Left lung (tissue), 10 donors: ENCODE results near the gene FAN1. TPM values are rescaled to one million over a fixed set of nuclear protein-coding genes. Genes with fewer than 3 reads are reported as not detected.

ENCODE experiments used
- ATAC-seq: fragments of 200-7000 bp; cut with Tn5 transposase; one replicate; pipeline ENCODE4 v1.9.1; 2020; ENCODE audit warnings: moderate library complexity
- DNase-seq, 4 donors: peaks; one replicate each; pipeline ENCODE4 v3.0.0-alpha.2; 2013 to 2020
- H3K27ac ChIP-seq, 2 donors: fragments of 200-600 bp; sonication (generic) in 1 of 2; one replicate each; pipeline versions ENCODE4 v1.5.0 to v1.8.0; 2020 to 2021
- H3K27me3 ChIP-seq, 2 donors: fragments of 200-600 bp; sonication (generic) in 1 of 2; one replicate each; pipeline versions ENCODE4 v1.5.0 to v1.8.0; 2020 to 2021
- H3K36me3 ChIP-seq, 2 donors: fragments of 200-600 bp; sonication (generic) in 1 of 2; one replicate each; pipeline versions ENCODE4 v1.5.0 to v1.8.0; 2020 to 2021
- H3K4me1 ChIP-seq, 2 donors: fragments of 200-600 bp; one replicate each; pipeline ENCODE4 v1.8.0; 2021
- H3K4me3 ChIP-seq, 2 donors: fragments of 200-600 bp; sonication (generic) in 1 of 2; one replicate each; pipeline versions ENCODE4 v1.5.0 to v1.8.0; 2020 to 2021; ENCODE audit warnings: mild to moderate bottlenecking in 1 of 2
- H3K9me3 ChIP-seq, 2 donors: fragments of 200-600 bp; sonication (generic) in 1 of 2; one replicate each; pipeline versions ENCODE4 v1.5.0 to v1.8.0; 2020 to 2021
- intact Hi-C, 2 donors: fragments of 100-400 bp; cut with DNase I; formaldehyde crosslinking; loops; one replicate each; pipeline versions ENCODE4 v1.11.2 to v1.14.2; 2022
- polyA plus RNA-seq, 6 donors: library from polyadenylated mRNA; unstranded; fragments of 120-200 nt; gene quantifications; one replicate each; pipeline ENCODE4 v1.2.1, GENCODE V29; 2013; ENCODE audit not compliant: insufficient read length in 6 of 6
- total RNA-seq, 2 donors: library from RNA; stranded (reverse); fragmentation: NEBNext Ultra II Directional; extraction: Animal tissue kit (Norgen Biotek cat#: 25700); gene quantifications; one replicate each; pipeline ENCODE4 v1.2.1, GENCODE V29; 2021
- TF ChIP-seq, protein P1 (sequence below), 2 donors: fragments of 200-600 bp; sonication (generic) in 1 of 2; IDR thresholded peaks; one replicate each; pipeline versions ENCODE4 v1.5.0 to v1.8.0; 2021; ENCODE audit warnings: antibody characterized with exemption in 2 of 2
- donor health status: DM: no; HTN: yes; CAD: no.
- donor health status: DM: no; HTN: no; CAD: no.

FAN1 gene
- total and polyA plus RNA-seq, 8 donors = 17.1 to 33.6 (median 32.0) TPM

DNA sequence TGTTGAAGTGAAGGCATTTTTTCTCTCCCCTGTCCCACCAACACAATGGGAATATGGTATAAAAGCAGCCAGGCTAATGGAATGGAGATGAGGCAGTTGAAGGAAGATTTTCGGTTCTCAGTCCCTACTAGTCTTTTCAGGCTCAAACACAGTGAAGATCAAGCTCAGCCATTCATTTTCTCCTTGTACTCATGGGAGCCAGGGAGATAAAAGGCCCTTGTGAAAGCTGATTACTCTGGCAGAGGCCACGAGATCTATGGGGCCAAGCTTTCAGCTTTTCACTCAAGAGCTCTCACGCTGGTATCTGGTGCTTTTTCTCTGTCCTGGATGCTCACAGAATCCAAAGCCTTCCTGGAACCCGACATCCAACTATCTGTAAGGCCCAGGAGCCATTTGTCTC is 14.5 kb upstream of the FAN1 start:
- intact Hi-C loops = no loop called here
- H3K27ac ChIP-seq = no peak overlapping the region
- ATAC-seq (no peak), DNase-seq (no peak)
- H3K4me3 ChIP-seq = no peak overlapping the region
- H3K4me1 ChIP-seq = no peaks in the 10 kb centered on the region
- no peaks in the 10 kb centered on the region for H3K36me3 ChIP-seq
- H3K9me3 ChIP-seq = no peaks in the 10 kb centered on the region
- TF ChIP-seq, protein P1, sequence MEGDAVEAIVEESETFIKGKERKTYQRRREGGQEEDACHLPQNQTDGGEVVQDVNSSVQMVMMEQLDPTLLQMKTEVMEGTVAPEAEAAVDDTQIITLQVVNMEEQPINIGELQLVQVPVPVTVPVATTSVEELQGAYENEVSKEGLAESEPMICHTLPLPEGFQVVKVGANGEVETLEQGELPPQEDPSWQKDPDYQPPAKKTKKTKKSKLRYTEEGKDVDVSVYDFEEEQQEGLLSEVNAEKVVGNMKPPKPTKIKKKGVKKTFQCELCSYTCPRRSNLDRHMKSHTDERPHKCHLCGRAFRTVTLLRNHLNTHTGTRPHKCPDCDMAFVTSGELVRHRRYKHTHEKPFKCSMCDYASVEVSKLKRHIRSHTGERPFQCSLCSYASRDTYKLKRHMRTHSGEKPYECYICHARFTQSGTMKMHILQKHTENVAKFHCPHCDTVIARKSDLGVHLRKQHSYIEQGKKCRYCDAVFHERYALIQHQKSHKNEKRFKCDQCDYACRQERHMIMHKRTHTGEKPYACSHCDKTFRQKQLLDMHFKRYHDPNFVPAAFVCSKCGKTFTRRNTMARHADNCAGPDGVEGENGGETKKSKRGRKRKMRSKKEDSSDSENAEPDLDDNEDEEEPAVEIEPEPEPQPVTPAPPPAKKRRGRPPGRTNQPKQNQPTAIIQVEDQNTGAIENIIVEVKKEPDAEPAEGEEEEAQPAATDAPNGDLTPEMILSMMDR (IDR thresholded peaks at IDR 0.05) = no peak
- H3K27me3 ChIP-seq = no peaks in the 10 kb centered on the region

DNA sequence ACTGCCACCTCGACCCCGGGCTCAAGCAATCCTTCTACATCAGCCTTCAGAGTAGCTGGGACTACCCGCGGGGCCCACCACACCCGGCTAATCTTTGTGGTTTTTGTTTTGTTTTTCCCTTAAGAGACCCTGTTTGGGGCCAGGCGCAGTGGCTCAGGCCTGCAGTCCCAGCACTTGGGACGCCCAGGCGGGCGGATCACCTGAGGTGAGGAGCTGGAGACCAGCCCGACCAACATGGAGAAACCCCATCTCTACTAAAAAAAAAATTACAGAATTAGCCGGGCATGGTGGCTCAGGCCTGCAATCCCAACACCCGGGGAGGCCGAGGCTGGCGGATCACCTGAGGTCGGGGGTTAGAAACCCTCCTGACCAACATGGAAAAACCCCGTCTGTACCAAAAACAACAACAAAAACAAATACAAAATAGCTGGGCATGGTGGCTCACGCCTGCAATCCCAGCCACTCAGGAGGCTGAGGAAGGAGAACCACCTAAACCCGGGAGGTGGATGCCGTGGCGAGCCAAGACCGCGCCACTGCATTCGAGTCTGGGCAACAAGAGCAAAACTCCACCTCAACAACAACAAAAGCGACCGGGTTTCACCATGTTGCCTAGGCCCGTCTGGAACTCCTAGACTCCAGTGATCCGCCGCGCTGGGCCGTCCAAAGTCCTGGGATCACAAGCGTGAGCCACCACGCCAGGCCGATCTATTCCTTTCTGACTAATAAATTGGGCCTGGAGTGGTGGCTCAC is 8.1 kb upstream of the FAN1 start:
- H3K36me3 ChIP-seq = no peaks in the 10 kb centered on the region
- ATAC-seq (no peak), DNase-seq (peak in 1 of 4 donors; percentile 65)
- H3K4me3 ChIP-seq = no peak overlapping the region
- intact Hi-C loops = no loop called here
- no peaks in the 10 kb centered on the region for H3K27me3 ChIP-seq
- no peak overlapping the region for H3K27ac ChIP-seq
- TF ChIP-seq, protein P1 (IDR thresholded peaks at IDR 0.05) = no peak
- H3K9me3 ChIP-seq = no peaks in the 10 kb centered on the region
- H3K4me1 ChIP-seq = no peaks in the 10 kb centered on the region

DNA sequence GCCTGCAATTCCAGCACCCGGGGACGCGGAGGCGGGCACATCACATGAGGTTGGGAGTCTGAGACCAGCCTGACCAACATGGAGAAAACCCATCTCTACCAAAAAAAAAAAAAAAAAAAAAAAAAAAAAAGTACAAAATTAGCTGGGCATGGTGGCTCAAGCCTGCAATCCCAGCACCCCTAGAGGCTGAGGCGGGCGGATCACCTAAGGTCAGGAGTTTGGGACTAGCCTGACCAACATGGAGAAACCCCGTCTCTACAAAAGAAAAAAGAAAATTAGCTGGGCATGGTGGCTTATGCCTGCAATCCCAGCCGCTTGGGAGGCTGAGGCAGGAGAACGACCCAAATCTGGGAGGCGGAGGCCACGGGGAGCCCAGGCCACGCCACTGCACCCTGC is 7.5 kb upstream of the FAN1 start:
- Histone ChIP-seq H3K9me3 (no peaks in the 10 kb centered on the region), H3K4me1 (no peaks in the 10 kb centered on the region), H3K36me3 (no peaks in the 10 kb centered on the region), H3K4me3 (no peak overlapping the region), H3K27ac (no peak overlapping the region), H3K27me3 (no peaks in the 10 kb centered on the region)
- intact Hi-C loops = no loop called here
- TF ChIP-seq, protein P1 (IDR thresholded peaks at IDR 0.05) = no peak
- ATAC-seq (no peak), DNase-seq (no peak)

DNA sequence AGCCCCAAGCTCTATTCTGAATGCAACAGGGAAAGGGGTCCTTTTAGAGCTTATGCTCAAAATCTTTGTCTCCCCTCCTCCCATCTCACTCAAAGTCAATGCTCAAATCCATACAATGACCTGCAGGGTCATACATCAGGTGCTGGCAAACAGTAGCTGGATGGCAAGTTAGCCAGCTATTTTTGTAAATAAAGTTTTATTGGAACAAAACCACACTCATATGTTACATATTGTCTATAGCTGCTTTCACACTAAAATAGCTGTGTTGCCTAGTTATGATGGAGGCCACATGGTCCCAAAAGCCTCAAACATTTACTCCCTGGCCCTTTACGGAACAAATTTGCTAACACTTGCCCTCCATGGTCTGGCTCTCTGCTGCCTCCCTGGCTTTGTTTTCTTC is 1.8 kb upstream of the FAN1 start:
- no peak for ATAC-seq

DNA sequence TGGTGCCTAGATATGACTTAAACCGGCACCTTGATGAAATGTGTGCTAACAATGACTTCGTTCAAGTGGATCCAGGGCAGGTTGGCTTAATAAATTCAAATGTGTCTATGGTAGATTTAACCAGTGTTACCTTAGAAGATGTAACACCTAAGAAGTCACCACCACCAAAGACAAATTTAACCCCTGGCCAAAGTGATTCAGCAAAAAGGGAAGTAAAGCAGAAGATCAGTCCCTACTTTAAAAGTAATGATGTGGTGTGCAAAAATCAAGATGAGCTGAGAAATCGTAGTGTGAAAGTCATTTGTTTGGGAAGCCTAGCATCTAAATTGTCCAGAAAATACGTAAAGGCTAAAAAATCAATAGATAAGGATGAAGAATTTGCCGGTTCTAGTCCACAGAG is 1.1 kb downstream of the FAN1 start:
- ATAC-seq = no peak
- TF ChIP-seq, protein P1 (IDR thresholded peaks at IDR 0.05) = no peak
- H3K27me3 ChIP-seq = no peaks in the 10 kb centered on the region
- intact Hi-C loops = no loop called here
- H3K4me3 ChIP-seq = peak overlapping the region in 1 of 2 donors; percentile 66
- H3K27ac ChIP-seq = no peak overlapping the region
- peaks cover 0 to 11% of the 10 kb centered on the region in 2 donors for H3K36me3 ChIP-seq
- H3K9me3 ChIP-seq = no peaks in the 10 kb centered on the region
- peaks cover 6 to 14% of the 10 kb centered on the region in 2 donors for H3K4me1 ChIP-seq
- DNase-seq = no peak

More for the DNA sequence above, 1.8 kb upstream of the FAN1 start:
- no peak for DNase-seq
- no peak overlapping the region for H3K27ac ChIP-seq
- TF ChIP-seq, protein P1 (IDR thresholded peaks at IDR 0.05) = no peak
- H3K27me3 ChIP-seq = no peaks in the 10 kb centered on the region
- H3K4me3 ChIP-seq = no peak overlapping the region
- H3K4me1 ChIP-seq = peaks cover 6 to 14% of the 10 kb centered on the region in 2 donors
- intact Hi-C loops = no loop called here
- H3K36me3 ChIP-seq = no peaks in the 10 kb centered on the region
- H3K9me3 ChIP-seq = no peaks in the 10 kb centered on the region
